Neural cell (in vitro differentiated cells): ENCODE data around the gene CDC20. TPM values are rescaled to one million over a fixed set of nuclear protein-coding genes. Genes with fewer than 3 reads are reported as not detected.
A peak's percentile ranks its signal among the peaks of the same experiment; 100 is the strongest.

Source experiments
- H2AFZ ChIP-seq: fragments of 200-600, 300-800 bp; sonication (generic), shearing (Covaris generic); 2 replicates; pipeline ENCODE4 v1.6.0; 2014; ENCODE audit warnings: low read depth, mild to moderate bottlenecking, antibody characterized with exemption, low read length, moderate library complexity
- H3F3A ChIP-seq: fragments of 200-600 bp; shearing (Covaris generic); 2 replicates; pipeline ENCODE4 v1.6.1; 2016; ENCODE audit warnings: mild to moderate bottlenecking, moderate library complexity, mixed read lengths, antibody characterized with exemption, low read length; ENCODE audit not compliant: insufficient read depth, poor library complexity, severe bottlenecking
- H3K27ac ChIP-seq: fragments of 200-600, 300-800 bp; sonication (generic), shearing (Covaris generic); 2 replicates; pipeline ENCODE4 v1.5.1; 2014; ENCODE audit warnings: mild to moderate bottlenecking, low read length, moderate library complexity
- H3K27me3 ChIP-seq: fragments of 300-800, 200-600 bp; sonication (generic), shearing (Covaris generic); 2 replicates; pipeline ENCODE4 v1.6.0; 2014; ENCODE audit warnings: mild to moderate bottlenecking, low read depth, low read length, moderate library complexity; ENCODE audit not compliant: insufficient read depth
- H3K36me3 ChIP-seq: fragments of 300-800, 200-600 bp; sonication (generic), shearing (Covaris generic); 2 replicates; pipeline ENCODE4 v1.5.1; 2014; ENCODE audit warnings: mild to moderate bottlenecking, antibody characterized with exemption, low read length, moderate library complexity; ENCODE audit not compliant: insufficient read depth
- H3K4me2 ChIP-seq: fragments of 300-800, 200-600 bp; sonication (generic), shearing (Covaris generic); 2 replicates; pipeline ENCODE4 v1.6.0; 2014; ENCODE audit warnings: mild to moderate bottlenecking, low read length
- H3K4me3 ChIP-seq: fragments of 300-800, 200-600 bp; sonication (generic), shearing (Covaris generic); 2 replicates; pipeline ENCODE4 v1.5.1; 2014; ENCODE audit warnings: mild to moderate bottlenecking, low read length, moderate library complexity
- H3K79me2 ChIP-seq: fragments of 200-600 bp; shearing (Covaris generic); replicated peaks from 2 replicates; pipeline ENCODE4 v1.6.0; 2014; ENCODE audit warnings: mild to moderate bottlenecking, low read length, moderate library complexity; ENCODE audit not compliant: insufficient read depth
- H3K9ac ChIP-seq: fragments of 300-800, 200-600 bp; sonication (generic), shearing (Covaris generic); 2 replicates; pipeline ENCODE4 v1.6.1; 2016; ENCODE audit warnings: mild to moderate bottlenecking, low read length, mixed read lengths
- H3K9me2 ChIP-seq: fragments of 200-600 bp; shearing (Covaris generic); 2 replicates; pipeline ENCODE4 v1.6.1; 2016; ENCODE audit warnings: mild to moderate bottlenecking, low read length, mixed read lengths; ENCODE audit not compliant: insufficient read depth
- H3K9me3 ChIP-seq: fragments of 200-600, 300-800 bp; sonication (generic), shearing (Covaris generic); 2 replicates; pipeline ENCODE4 v1.6.1; 2016; ENCODE audit warnings: mild to moderate bottlenecking, mixed run types, low read length, moderate library complexity, mixed read lengths
- H4K20me1 ChIP-seq: fragments of 200-600 bp; shearing (Covaris generic); 2 replicates; pipeline ENCODE4 v1.6.1; 2016; ENCODE audit warnings: mild to moderate bottlenecking, mixed run types; ENCODE audit not compliant: insufficient read depth
- EP300 ChIP-seq: fragments of 450-650 bp; conservative IDR thresholded peaks from 2 replicates; pipeline ENCODE4 v1.6.1; 2014; ENCODE audit warnings: antibody characterized with exemption, mild to moderate bottlenecking, moderate library complexity; ENCODE audit not compliant: poor library complexity, severe bottlenecking
- EZH2 ChIP-seq: fragments of 200-600, 300-800 bp; shearing (Covaris generic), sonication (generic); IDR thresholded peaks from 2 replicates; pipeline ENCODE4 v1.6.1; 2014; ENCODE audit warnings: antibody characterized with exemption, low read length, borderline replicate concordance, mild to moderate bottlenecking; ENCODE audit not compliant: insufficient read depth, poor library complexity, severe bottlenecking
- MXI1 ChIP-seq: fragments of 450-650 bp; conservative IDR thresholded peaks from 2 replicates; pipeline ENCODE4 v1.6.1; 2014; ENCODE audit warnings: antibody characterized with exemption, mild to moderate bottlenecking; ENCODE audit not compliant: poor library complexity, severe bottlenecking
- POLR2AphosphoS5 ChIP-seq: IDR thresholded peaks from 2 replicates; pipeline ENCODE4 v1.6.1; 2012
- RAD21 ChIP-seq: fragments of 450-650 bp; conservative IDR thresholded peaks from 2 replicates; pipeline ENCODE4 v1.6.1; 2014; ENCODE audit warnings: antibody characterized with exemption, mild to moderate bottlenecking, moderate library complexity
- SMC3 ChIP-seq: fragments of 450-650 bp; conservative IDR thresholded peaks from 2 replicates; pipeline ENCODE4 v1.6.1; 2014; ENCODE audit warnings: antibody characterized with exemption, mild to moderate bottlenecking, moderate library complexity; ENCODE audit not compliant: poor library complexity
- TAF1 ChIP-seq: IDR thresholded peaks from 2 replicates; pipeline ENCODE4 v1.6.1; 2012; ENCODE audit warnings: low read depth
- polyA plus RNA-seq: library from polyadenylated mRNA; depleted of rRNA; stranded (reverse); fragments of >200 nt; gene quantifications from 2 replicates; pipeline ENCODE4 v1.2.3, GENCODE V29; 2014
- TF ChIP-seq, protein P1 (sequence below): fragments of 450-650 bp; IDR thresholded peaks from 2 replicates; pipeline ENCODE4 v1.5.1; 2014; ENCODE audit warnings: antibody characterized with exemption, mild to moderate bottlenecking, moderate library complexity; ENCODE audit not compliant: poor library complexity, severe bottlenecking
- TF ChIP-seq, protein P2 (sequence below): IDR thresholded peaks from 2 replicates; pipeline ENCODE4 v1.6.1; 2012; ENCODE audit warnings: borderline replicate concordance

The CDC20 gene
- polyA plus RNA-seq, 1 donor from 2014 or later: 2.8 TPM

DNA sequence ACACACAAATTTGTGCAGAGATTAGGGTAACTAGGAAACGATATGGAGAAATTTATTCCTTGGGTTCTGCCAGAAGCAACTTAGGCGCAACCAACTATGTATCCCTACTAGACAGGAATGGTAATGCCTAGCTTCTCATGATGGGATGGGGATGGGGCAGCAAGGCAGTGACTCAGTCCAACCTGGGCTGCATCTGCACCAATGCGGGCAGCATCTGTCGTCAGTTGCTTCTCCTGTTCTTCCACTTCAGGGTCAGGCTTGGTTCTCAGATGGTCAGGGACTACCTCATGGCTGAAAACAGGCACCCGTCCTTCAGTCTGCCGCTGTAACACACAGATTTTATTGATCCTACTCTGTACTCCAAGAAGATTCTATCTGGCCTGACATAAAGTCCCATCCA lies 27.9 kb downstream of the CDC20 start:
- Histone ChIP-seq H3K4me3 (no peak overlapping the region), H2AFZ (no peak overlapping the region), H4K20me1 (no peaks in the 10 kb centered on the region), H3K27me3 (no peaks in the 10 kb centered on the region), H3K9me3 (no peaks in the 10 kb centered on the region), H3K9ac (no peak overlapping the region), H3F3A (no peaks in the 10 kb centered on the region), H3K79me2 (peaks cover 31% of the 10 kb centered on the region), H3K9me2 (no peaks in the 10 kb centered on the region), H3K36me3 (no peaks in the 10 kb centered on the region), H3K27ac (no peak overlapping the region), H3K4me2 (no peak overlapping the region)
- TF ChIP-seq SMC3: no peak
- no peak for TF ChIP-seq RAD21
- no peak for TF ChIP-seq POLR2AphosphoS5
- TF ChIP-seq, protein P1, sequence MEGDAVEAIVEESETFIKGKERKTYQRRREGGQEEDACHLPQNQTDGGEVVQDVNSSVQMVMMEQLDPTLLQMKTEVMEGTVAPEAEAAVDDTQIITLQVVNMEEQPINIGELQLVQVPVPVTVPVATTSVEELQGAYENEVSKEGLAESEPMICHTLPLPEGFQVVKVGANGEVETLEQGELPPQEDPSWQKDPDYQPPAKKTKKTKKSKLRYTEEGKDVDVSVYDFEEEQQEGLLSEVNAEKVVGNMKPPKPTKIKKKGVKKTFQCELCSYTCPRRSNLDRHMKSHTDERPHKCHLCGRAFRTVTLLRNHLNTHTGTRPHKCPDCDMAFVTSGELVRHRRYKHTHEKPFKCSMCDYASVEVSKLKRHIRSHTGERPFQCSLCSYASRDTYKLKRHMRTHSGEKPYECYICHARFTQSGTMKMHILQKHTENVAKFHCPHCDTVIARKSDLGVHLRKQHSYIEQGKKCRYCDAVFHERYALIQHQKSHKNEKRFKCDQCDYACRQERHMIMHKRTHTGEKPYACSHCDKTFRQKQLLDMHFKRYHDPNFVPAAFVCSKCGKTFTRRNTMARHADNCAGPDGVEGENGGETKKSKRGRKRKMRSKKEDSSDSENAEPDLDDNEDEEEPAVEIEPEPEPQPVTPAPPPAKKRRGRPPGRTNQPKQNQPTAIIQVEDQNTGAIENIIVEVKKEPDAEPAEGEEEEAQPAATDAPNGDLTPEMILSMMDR: no peak
- no peak for TF ChIP-seq EZH2
- TF ChIP-seq EP300: no peak

DNA sequence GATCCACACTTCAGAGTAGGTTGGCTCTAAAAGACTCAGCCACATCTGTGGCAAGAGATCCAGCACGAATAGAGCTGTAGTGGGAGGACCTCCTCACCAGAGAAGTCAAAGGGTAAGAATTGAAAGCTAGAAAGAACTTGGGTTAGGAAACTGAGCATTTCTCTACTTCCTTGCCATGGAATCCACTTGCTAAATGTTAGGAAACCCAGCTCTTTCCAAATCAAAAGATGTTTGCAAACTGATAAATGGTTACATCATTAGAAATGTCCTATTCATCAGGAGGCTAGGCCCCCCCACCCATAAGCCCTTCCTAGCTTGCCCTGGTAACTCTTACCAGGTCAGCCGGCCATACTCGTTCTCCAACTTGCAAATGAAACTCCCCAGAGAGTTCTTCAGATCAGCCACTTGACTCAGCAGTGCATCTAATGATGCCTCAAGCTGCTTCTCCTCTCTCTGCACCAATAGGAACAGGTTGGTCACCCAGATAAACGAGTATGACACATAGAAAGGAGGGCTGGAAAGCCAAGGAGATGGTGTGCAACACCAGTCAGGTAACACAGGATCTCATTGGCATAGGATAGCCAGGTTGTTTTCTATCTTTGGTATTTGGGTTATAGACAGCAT lies 29.3 kb downstream of the CDC20 start:
- H3K9ac ChIP-seq: no peak overlapping the region
- H2AFZ ChIP-seq: no peak overlapping the region
- no peaks in the 10 kb centered on the region for H3K9me3 ChIP-seq
- peak overlapping the region; percentile 80 for H3K4me2 ChIP-seq
- no peaks in the 10 kb centered on the region for H4K20me1 ChIP-seq
- peak overlapping the region; percentile 84 for H3K4me3 ChIP-seq
- H3K27me3 ChIP-seq: no peaks in the 10 kb centered on the region
- H3K27ac ChIP-seq: no peak overlapping the region
- no peaks in the 10 kb centered on the region for H3K9me2 ChIP-seq
- peaks cover 31% of the 10 kb centered on the region for H3K79me2 ChIP-seq
- no peak for TF ChIP-seq POLR2AphosphoS5
- no peak for TF ChIP-seq EP300
- TF ChIP-seq MXI1: no peak
- TF ChIP-seq EZH2: no peak
- TF ChIP-seq SMC3: no peak
- TF ChIP-seq TAF1: no peak
- no peaks in the 10 kb centered on the region for H3F3A ChIP-seq
- no peaks in the 10 kb centered on the region for H3K36me3 ChIP-seq

DNA sequence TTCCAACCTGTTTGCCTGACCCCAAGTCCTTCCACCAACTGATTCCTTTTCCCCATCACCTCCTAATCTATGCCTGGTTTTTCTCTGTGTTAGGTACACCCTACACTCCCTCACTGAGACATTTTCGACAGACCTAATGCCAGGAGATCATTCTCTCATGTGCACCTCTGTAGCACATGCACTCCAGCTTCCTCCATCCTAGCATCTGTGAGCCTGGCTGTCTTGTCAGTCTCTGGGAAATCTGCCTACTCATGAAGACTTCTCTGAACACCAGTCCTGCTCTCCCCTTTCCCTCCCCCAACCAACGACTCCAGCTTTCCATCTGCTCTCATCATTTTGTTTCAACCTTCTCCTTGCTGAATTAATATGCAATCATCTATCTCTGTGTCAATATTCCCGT lies 29.8 kb downstream of the CDC20 start:
- Histone ChIP-seq H3K9ac (peak overlapping the region; percentile 83), H4K20me1 (no peaks in the 10 kb centered on the region), H3K79me2 (peaks cover 31% of the 10 kb centered on the region), H3K4me3 (peak overlapping the region; percentile 84), H3K27ac (no peak overlapping the region), H3F3A (no peaks in the 10 kb centered on the region), H3K36me3 (no peaks in the 10 kb centered on the region), H2AFZ (no peak overlapping the region), H3K9me2 (no peaks in the 10 kb centered on the region), H3K4me2 (peak overlapping the region; percentile 80), H3K9me3 (no peaks in the 10 kb centered on the region), H3K27me3 (no peaks in the 10 kb centered on the region)
- TF ChIP-seq, protein P2, sequence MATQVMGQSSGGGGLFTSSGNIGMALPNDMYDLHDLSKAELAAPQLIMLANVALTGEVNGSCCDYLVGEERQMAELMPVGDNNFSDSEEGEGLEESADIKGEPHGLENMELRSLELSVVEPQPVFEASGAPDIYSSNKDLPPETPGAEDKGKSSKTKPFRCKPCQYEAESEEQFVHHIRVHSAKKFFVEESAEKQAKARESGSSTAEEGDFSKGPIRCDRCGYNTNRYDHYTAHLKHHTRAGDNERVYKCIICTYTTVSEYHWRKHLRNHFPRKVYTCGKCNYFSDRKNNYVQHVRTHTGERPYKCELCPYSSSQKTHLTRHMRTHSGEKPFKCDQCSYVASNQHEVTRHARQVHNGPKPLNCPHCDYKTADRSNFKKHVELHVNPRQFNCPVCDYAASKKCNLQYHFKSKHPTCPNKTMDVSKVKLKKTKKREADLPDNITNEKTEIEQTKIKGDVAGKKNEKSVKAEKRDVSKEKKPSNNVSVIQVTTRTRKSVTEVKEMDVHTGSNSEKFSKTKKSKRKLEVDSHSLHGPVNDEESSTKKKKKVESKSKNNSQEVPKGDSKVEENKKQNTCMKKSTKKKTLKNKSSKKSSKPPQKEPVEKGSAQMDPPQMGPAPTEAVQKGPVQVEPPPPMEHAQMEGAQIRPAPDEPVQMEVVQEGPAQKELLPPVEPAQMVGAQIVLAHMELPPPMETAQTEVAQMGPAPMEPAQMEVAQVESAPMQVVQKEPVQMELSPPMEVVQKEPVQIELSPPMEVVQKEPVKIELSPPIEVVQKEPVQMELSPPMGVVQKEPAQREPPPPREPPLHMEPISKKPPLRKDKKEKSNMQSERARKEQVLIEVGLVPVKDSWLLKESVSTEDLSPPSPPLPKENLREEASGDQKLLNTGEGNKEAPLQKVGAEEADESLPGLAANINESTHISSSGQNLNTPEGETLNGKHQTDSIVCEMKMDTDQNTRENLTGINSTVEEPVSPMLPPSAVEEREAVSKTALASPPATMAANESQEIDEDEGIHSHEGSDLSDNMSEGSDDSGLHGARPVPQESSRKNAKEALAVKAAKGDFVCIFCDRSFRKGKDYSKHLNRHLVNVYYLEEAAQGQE: no peak
- TF ChIP-seq, protein P1: no peak
- peak; percentile 11 for TF ChIP-seq TAF1
- no peak for TF ChIP-seq SMC3
- TF ChIP-seq RAD21: no peak
- no peak for TF ChIP-seq EZH2
